Hematopoietic multipotent progenitor cell treated with erythropoietin and hydrocortisone succinate and interleukin-3 and kit ligand, for 6 days (in vitro differentiated cells): ENCODE data around the gene SYNE4.
"Not testable (repeated sequence)": the region's sequence is repeated elsewhere in the genome, so short reads cannot be mapped to it uniquely, and the experiment has no call there.

ENCODE experiments used
- DNase-seq: peaks from one replicate; pipeline ENCODE4 v3.0.0-alpha.2; 2015

SYNE4 gene, protein sequence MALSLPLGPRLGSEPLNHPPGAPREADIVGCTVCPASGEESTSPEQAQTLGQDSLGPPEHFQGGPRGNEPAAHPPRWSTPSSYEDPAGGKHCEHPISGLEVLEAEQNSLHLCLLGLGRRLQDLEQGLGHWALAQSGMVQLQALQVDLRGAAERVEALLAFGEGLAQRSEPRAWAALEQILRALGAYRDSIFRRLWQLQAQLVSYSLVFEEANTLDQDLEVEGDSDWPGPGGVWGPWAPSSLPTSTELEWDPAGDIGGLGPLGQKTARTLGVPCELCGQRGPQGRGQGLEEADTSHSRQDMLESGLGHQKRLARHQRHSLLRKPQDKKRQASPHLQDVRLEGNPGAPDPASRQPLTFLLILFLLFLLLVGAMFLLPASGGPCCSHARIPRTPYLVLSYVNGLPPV

DNA sequence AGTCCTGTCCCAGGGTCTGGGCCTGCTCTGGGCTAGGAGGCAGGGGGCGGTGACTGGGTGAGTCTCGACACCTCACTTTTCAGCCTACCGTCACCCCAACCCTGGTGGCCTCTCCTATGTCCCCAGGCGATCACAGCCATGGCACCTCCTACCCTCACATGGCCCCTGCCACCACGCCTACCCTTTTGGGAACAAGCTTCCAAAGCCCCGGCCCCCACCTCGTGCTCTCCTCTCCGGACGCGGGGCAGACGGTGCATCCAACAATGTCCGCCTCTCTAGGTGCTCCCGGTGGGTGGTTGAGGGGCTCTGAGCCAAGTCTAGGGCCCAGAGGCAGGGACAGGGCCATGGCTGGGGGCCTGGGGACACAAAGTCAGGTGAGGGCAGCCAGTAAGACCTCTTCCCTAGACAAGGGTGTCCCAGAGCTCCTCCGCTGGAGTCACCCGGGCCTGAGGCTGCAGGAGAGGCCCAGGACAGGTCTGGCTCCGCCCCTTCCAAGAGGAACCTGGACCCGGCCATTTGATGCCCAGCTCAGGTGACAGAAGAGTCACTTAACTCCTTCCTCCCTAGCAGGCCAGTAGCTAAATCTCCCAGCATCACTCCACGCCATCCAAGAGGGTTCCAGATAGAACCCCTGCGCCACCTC, at the start of gene SYNE4:
TSS of gene SYNE4 (minus strand) at position 478 of the 643 bp plus-strand sequence. CDS start at position 346, 132 bp downstream.
- DNase-seq = no peak

DNA sequence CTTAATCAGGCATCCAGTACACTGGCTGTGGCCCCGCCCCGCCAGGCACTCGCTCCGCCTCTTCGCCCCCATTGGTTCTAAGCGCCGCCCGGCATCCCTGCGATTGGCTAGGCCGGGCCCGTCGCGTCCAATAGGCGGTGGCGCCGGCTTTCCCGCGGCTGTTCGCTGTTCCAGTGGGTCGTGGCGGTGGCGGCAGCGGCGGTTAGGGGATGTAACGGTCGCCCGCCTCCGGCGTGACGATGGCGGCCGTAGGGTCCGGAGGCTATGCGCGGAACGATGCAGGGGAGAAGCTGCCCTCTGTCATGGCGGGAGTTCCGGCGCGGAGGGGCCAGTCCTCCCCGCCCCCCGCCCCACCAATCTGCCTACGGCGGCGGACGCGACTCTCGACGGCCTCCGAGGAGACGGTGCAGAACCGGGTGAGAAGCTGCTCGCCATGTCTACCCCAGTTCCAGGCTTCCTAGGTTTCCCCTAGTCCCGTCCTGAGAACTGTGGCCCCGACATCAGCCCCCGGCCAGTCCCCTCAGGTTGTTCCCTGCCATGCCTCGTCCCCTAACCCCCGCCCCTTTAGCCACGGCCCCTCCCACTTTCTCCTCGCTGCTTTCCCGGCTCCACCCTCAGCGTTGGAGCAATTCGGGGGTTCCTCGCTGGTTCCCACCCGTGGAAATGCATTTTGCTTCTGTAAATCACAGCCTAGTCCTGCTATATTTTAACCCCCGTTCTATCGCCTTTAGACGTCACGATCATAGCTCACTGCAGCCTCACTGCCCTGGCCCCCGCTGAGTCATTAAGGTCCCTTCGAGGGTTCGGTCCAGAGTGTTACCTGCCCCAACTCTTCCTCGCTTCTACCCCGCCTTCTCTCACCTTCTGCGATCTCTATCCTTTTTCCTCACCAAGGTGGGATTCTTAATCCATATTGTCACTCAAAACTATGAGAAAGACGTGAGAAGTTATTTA, 46.4 kb upstream of the SYNE4 start, which contains the start of gene WDR62:
TSS of gene WDR62 (plus strand) at position 165 of the 954 bp plus-strand sequence. CDS start at position 240, 75 bp downstream.
- peak; percentile 97 for DNase-seq

DNA sequence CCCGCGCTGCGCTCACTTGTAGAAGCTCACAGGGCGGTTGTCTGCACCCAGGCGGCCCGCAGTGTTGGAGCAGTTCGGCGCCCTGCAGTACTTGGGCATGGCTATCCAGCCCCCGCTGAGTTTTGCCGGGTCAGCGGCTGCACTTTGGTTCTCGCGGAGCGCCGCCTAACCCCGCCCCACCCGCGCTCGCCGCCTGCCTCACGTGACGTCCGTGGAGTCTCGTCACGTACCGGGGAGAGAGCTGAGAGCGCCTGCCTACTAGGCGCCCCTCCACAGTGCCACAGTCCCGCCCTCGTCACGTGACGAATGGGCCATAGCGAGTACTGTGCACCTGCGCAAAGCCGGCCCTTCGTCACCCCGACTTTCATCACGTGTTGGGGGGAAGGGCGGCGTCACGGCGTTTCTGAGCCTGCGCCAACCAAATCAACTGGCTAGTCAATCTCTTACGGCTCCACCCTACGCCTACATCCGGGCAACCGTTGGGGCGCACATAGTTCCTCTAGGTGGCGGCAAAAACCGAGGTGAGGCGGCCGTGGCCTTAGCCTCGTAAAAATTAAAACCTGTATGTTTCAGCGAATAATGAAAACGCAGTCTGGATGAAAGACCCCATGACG, 45.6 kb upstream of the SYNE4 start, which contains the start of gene THAP8:
TSS of gene THAP8 (minus strand) at position 167 of the 614 bp plus-strand sequence. CDS start at position 99, 68 bp downstream.
- DNase-seq = peak; percentile 100

DNA sequence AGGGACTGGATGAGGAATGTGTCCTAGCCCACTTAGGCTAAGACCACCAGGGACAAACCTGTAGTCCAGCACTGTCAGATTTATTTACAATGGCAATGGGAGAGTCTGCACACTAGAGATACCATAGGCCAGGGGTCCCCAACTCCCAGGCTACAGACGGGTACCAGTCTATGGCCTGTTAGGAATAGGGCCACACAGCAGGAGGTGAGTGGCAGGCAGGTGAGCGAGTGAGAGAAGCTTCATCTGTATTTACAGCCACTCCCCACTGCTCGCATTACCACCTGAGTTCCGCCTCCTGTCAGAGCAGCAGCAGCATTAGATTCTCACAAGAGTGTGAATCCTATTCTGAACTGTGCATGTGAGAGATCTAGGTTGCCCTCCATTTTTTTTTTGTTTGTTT, 43.0 kb upstream of the SYNE4 start:
- no peak for DNase-seq

DNA sequence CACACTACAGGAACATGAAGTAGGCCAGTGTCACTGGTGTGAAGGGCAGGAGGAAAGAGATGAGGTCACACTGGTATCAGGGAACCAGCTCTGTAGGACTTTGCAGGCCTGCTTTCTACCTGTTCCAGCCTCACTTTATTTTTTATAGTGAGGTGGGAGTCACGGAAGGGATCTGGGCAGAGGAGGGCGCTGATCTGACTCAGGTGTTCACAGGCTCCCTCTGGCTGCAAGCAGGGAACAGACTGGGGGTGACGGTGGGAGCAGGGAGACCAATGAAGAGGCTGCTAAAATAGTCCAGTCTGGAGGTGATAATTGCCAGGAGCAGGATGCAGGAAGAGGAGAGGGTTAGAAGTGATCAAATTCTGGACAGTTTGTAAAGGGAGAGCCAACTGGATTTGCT, 42.6 kb upstream of the SYNE4 start:
- DNase-seq = no peak

DNA sequence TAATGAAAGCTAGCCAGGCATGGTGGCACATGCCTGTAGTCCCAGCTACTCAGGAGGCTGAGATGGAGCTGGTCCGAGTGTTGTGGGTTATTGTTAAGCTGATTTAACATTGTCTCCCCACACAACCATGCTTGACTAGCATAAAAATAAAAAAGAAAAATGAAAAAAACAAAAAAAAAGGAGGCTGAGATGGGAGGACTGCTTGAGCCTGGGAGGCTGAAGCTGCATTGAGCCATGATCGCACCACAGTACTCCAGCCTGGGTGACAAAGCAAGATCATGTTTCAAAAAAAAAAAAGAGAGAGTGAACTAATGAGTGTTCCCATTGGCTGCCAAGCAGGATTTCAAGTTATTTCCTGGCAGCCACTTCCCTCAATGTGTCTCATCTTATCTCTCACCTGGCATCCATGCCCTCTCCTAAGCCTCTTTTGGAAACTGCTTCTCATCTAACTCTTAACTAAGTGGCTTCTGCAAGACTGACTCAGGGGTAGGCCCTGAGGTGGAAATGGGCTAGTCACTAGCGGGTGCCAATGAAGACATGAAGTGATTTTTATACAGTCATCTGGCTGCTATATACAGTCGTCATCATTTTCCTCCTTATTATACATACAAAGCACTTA, 40.6 kb upstream of the SYNE4 start:
- DNase-seq = no peak

DNA sequence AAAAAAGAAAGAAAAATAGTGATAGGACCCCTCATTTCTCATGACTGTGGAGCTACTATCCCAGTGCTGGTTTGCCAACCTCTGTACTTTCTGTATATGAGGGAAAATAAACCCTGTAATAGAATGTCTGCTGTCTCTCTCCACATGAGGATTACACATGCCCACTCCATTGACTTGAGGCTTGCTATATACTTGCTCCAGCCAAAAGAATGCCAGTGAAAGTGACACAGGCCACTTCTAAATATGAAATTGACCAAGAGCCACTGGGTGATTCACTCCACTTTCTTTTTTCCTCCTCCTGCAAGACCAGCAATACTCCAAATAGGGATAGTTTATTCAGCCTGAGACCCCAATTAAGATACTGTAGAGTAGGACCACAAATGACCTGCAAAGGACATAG, 39.2 kb upstream of the SYNE4 start:
- no peak for DNase-seq

DNA sequence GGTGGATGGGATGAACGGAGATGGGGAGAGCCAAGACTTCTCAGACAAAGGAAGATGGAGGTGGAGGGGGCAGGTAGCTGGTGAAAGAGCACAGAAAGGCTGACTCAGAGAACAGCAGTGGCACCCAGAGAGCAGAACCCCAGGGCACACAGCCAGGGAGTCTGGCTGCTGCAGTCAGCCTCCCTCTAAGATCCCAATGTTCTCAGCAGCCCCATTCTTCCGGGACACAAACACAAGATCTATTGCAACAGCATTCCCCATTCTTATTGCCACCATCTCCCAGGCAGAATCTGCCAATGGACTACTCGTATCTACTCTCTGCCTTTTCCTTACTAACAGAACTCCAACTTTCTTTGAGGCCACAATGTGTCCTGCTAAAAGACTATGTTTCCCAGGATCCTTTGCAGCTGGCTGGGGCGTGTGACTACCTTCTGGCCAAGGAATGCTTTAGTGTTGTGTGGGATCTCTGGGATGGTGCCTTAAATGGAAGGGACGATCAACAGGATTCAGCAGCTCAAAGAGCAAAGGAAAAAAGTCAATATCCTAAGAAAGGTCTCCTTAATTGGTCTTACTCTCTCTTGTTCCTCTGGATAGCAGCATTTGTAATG, 37.9 kb upstream of the SYNE4 start:
- no peak for DNase-seq

DNA sequence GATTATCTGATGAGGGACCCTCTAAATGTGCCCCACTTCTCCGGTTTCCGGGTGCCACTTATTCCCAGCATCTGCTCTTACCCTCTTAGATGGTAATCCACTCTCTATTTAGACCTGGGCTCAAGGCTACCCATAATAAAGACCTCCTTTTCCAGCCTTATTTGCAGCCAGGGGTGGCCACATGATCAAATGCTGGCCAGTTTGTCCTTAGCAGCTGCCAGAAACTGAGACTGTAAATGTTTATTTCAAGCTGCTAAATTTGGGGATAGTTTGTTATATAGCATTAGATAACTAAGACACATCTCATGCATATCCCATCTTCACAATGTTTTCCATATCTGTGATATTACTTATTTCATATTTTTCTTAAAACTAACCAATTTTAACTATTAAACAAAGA, 35.3 kb upstream of the SYNE4 start:
- no peak for DNase-seq

DNA sequence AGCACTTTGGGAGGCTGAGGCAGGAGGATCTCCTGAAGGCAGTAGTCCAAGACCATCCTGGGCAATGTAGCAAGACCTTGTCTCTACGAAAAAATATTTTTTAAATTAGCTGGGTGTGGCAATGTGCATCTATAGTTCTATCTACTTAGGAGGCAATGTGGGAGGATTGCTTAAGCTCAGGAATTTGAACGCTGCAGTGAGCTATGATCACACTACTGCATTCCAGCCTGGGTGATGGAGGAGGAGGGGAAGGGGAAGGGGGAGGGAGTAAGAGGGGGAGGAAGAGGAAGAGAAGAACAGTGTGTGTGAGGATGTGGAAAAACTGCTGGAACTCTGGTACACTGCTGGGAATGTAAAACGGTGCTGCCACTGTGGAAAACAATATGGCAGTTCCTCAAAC, 33.2 kb upstream of the SYNE4 start:
- DNase-seq = no peak

DNA sequence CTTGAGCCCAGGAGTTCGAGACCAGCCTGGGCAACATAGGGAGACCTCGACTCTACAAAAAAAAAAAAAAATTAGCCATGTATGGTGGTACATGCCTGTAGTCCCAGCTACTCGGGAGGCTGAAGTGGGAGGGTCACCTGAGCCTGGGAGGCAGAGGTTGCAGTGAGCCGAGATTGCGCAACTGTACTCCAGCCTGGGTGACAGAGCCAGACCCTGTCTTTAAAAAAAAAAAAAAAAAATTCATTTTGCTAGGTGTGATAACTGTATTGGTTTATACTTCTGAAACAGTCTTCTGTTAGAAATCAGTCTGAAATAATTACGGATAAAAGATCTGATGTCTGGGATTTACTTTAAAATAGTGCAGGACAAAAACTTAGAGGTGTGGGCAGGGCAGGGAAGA, 32.5 kb upstream of the SYNE4 start:
- DNase-seq = not testable (repeated sequence)

DNA sequence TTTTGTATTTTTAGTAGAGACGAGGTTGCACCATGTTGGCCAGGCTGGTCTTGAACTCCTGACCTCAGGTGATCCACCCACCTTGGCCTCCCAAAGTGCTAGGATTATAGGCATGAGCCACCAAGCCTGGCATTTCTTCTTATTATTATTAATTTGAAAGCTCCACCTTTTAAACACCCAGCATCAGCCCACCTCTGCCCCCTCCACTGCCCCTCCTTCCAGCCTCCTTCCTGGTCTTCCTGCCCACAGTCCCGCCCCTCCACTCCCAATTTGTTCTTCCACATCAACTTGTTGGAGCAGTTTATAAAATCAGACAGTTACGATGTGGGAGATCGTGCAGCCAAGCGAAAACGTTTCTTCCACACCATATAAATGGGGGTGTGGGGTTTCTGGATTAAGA, 31.9 kb upstream of the SYNE4 start:
- no peak for DNase-seq

DNA sequence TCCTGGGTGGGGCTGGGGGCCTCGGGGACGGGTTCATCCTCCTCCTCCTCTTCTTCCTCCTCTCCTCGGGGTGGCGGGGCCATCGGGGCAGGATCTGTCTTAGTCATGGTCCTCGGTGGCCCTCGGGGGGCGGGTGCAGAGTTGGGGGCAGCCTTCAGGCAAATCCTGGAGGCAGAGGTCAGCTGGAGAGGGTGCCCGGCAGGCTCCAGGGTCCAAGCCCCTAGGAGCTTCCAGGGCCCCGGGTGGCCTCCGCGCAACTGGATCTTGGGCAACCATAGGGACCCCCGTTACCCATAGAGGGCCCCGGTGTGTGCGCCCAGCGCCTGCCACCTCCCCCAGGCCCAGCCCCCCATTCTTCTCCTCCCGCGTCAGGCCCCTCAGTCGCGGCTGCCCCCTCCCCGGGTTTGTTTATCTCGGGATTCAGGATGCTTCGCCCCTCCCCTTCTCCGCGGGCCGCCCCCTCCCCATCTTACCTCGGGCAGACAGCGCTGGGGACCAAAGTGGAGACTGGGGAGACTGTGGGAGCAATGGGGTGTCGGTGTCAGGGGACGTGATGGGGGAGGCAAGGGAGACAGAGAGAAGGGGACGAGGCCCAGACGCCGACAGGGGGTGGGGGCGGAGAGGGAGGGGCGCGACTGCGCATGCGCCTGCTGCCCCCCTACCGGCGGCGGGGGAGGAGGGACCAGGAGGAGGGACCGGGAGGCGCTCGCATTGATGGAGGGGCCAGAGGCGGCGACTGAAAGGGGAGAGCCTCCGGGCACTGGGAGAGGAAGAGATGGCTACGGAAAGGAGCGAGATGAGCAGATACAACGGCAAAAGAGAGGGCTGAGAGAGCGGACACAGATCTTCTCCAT, 23.9 kb upstream of the SYNE4 start, which contains the start of gene CLIP3:
TSS of gene CLIP3 (minus strand) at position 623 of the 854 bp plus-strand sequence. CDS start at position 107, 516 bp downstream.
- DNase-seq = peak; percentile 40

DNA sequence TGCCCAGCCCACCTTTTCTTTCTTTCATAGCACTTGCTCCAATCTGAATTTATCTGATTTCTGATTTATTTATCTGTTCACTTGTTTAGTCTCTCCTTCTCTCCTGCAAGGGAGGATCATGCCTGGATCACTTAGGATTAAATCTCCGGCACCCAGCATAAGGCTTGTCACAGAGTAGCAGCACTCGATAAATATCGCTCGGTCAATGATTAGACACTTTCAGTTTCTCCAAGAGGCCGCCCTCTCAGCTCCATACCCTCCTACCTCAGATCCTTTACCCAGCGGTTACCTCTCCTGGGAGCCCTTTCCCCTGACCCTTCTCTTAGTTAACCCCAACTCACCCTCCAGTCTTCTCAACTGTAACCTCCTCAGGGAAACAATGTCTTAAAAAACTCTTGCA, 22.7 kb upstream of the SYNE4 start:
- DNase-seq = no peak

DNA sequence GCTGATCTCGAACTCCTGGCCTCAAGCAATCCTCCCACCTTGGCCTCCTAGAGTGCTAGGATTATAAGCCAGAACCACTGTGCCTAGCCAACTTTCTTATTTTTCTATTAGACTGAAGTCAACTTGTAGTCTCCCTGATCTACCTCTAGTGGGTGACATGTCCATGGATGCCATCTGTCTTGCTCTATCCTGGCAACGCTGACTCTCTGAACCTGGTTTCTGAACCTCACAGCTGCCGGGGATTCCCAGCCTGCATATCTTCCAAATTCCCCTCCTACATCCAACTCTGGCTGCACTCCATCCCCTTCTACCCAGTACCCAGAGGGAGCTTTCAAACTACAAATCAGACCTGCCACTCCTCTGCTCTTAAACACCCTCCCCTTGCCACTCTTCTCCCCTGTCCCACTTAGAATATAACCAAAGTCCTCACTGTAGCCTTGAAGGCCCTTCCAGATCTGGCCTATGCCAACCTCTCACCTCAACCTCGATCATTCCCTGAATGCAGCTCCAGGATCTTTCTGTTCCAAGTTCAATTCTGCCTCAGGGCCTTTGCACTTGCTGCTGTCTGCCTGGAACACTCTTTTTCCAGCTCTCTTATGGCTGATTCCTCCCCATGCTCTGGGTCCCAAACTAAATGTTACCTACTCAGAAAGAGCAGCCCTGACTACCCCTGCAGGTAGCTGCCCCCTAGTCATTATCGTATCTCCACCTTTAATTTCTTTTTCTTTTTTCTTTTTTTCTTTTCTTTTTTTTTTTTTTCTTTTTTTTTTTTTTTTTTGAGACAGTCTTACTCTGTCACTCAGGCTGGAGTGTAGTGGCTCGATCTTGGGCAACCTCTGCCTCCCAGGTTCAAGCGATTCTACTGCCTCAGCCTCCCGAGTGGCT, 21.9 kb upstream of the SYNE4 start:
- DNase-seq = no peak

DNA sequence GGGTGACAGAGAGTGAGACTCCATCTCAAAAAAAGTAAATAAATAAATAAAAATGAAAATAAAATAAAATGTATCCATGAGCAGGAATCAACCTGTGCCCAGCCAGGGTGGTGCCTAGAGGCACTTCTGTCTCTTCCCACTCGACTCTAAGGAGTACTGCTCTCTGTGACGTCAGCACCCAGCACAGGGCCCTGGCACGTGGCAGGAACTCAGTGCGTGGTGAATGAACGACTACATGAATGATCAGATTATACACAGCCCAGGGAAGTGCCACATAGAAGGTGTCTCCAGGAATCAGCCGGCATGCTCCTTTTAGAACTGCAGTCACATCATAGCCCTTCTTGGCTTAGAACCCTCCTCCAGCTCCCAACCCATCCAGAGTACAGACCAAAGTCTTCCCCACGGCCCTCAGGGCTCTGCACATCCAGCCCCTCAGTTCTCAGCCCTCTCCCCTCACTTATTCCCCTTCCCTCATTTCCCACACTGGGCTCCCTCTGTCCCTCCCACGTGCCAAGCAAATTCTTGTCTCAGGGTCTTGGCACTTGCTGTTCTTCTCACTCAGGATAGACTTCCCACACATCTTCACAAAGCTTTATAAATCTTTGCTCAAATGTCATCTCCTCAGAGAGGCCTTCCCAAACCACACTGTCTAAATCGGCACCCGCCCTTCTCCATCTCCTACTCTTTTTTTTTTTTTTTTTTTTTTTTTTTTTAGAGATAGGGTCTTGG, 19.9 kb upstream of the SYNE4 start:
- DNase-seq = no peak

DNA sequence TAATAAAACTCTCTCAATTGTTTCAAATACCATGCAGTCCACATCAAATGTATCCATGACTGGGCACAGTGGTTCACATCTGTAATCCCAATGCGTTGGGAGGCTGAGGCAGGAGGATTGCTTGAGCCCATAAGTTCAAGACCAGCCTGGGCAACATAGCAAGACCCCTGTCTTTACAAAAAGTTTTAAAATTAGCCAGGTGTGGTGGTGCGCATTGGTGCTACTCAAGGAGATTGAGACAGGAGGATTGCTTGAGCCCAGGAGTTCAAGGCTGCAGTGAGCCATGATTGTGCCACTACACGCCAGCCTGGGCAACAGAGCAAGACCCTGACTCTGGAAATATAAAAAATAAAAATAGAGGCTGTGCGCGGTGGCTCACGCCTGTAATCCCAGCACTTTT, 19.1 kb upstream of the SYNE4 start:
- no peak for DNase-seq

DNA sequence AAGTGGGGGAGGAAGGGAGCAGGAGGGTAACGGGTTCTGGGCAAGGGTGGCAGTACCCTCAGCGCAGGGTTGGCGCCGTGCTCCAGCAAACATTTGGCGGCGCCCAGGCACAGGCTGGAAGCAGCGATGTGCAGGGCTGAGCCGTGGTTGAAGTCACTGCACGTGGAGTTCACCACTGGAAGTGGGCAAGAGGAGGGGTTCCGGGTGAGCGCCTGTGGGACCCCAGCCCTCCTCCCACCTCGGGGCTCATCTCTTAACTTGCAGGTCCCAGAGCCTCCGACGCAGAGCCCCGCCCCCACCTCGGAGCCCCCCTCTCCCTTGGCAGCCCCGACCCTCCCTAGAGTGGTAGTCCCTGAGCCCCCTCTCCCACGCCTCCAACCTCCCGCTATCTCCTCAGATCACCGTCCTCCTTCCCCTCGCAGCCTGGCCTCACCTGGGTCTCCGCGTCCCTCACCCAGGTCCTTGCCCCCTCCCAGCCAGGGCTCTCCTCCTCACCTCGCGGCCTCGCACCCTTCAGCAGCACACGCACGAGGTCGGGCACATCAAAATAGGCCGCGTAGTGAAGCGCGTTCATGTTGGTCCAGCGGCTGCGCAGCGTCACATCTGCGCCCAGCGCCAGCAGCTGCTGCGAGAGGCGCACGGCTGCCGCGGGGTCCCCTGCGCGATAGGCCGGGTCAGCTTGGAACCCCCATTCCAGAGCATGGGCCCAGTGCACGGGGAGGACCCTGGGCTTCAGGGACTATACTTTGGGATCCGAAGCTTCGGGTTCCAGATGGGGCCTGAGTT, 17.7 kb upstream of the SYNE4 start:
- no peak for DNase-seq
